B cell (primary cell): Measurements from ENCODE around the gene ULK4. TPM values are rescaled to one million over a fixed set of nuclear protein-coding genes. Genes with fewer than 3 reads are reported as not detected.

Source experiments
- ATAC-seq: fragments of 200-7000 bp; cut with Tn5 transposase; one replicate; pipeline ENCODE4 v1.10.0; 2021; ENCODE audit warnings: low read depth, mild to moderate bottlenecking, moderate number of reproducible peaks, moderate library complexity
- CTCF ChIA-PET: fragments of 350-600 bp; sonication (Branson Sonifier 250); formaldehyde crosslinking; loops from one replicate; lab custom pipeline; 2021; ENCODE audit warnings: antibody characterized with exemption, inconsistent platforms; lab: Charles Lee
- POLR2A ChIA-PET: fragments of 350-600 bp; sonication (Branson Sonifier 250); formaldehyde crosslinking; loops from one replicate; lab custom pipeline; 2021; ENCODE audit warnings: antibody characterized with exemption; lab: Charles Lee
- DNase-seq: peaks from one replicate; pipeline ENCODE4 v3.0.0; 2013
- H2AFZ ChIP-seq: 2 replicates; pipeline ENCODE4 v1.6.1; 2012; ENCODE audit warnings: mild to moderate bottlenecking, low read depth, low read length; ENCODE audit not compliant: insufficient read depth, poor library complexity, severe bottlenecking
- H3K27ac ChIP-seq, 2 donors: 1 replicate in 1 of 2; 2 replicates in 1 of 2; pipeline ENCODE4 v1.5.1; 2012 to 2013; ENCODE audit warnings: low read length in 2 of 2, mild to moderate bottlenecking in 2 of 2, moderate library complexity in 1 of 2
- H3K27me3 ChIP-seq, 4 experiments: fragments of 200-600 bp in 1 of 4; sonication (generic) in 1 of 4; replicated peaks in 1 of 4; 1 replicate in 2 of 4; 2 replicates in 2 of 4; pipeline versions ENCODE4 v1.6.1 to v1.7.0; 2013 to 2016; ENCODE audit warnings: low read length in 3 of 4, mild to moderate bottlenecking in 2 of 4, mixed read lengths in 1 of 4, moderate library complexity in 1 of 4; ENCODE audit not compliant: insufficient read depth in 4 of 4, control insufficient read depth in 3 of 4; ENCODE audit errors: control extremely low read depth in 1 of 4
- H3K36me3 ChIP-seq, 2 experiments: replicated peaks in 1 of 2; 1 replicate in 1 of 2; 2 replicates in 1 of 2; pipeline versions ENCODE4 v1.6.1 to v1.7.1; 2013; ENCODE audit warnings: low read length in 1 of 2; ENCODE audit not compliant: insufficient read depth in 2 of 2, control insufficient read depth in 1 of 2; ENCODE audit errors: control extremely low read depth in 1 of 2, extremely low read depth in 1 of 2
- H3K4me1 ChIP-seq, 2 donors: fragments of 200-600 bp in 1 of 2; sonication (generic) in 1 of 2; 1 replicate in 1 of 2; 2 replicates in 1 of 2; pipeline versions ENCODE4 v1.5.1 to v1.6.1; 2013 to 2017; ENCODE audit warnings: low read length in 2 of 2; ENCODE audit not compliant: control insufficient read depth in 2 of 2, insufficient read depth in 2 of 2
- H3K4me2 ChIP-seq: replicated peaks from 2 replicates; pipeline ENCODE3; 2012; ENCODE audit warnings: mild to moderate bottlenecking, low read depth, low read length; ENCODE audit not compliant: poor library complexity, severe bottlenecking
- H3K4me3 ChIP-seq, 5 experiments: fragments of 200-600 bp in 1 of 5; sonication (generic) in 1 of 5; 1 replicate in 3 of 5; 2 replicates in 2 of 5; pipeline versions ENCODE4 v1.5.1 to v1.7.0; 2011 to 2016; ENCODE audit warnings: low read length in 4 of 5, mild to moderate bottlenecking in 4 of 5, low read depth in 2 of 5, control low read depth in 1 of 5, moderate library complexity in 1 of 5; ENCODE audit not compliant: insufficient read depth in 1 of 5; ENCODE audit errors: control extremely low read depth in 1 of 5, extremely low read depth in 1 of 5
- H3K79me2 ChIP-seq: fragments of 200-600 bp; sonication (generic); one replicate; pipeline ENCODE4 v1.6.0; 2016; ENCODE audit warnings: low read length; ENCODE audit not compliant: control insufficient read depth, insufficient read depth
- H3K9ac ChIP-seq: fragments of 200-600 bp; sonication (generic); 2 replicates; pipeline ENCODE4 v1.6.1; 2017; ENCODE audit warnings: mild to moderate bottlenecking, low read length, moderate library complexity
- H3K9me3 ChIP-seq, 3 donors: one replicate each; pipeline versions ENCODE4 v1.6.1 to v1.7.1; 2013; ENCODE audit warnings: low read length in 2 of 3; ENCODE audit not compliant: control insufficient read depth in 2 of 3, insufficient read depth in 1 of 3; ENCODE audit errors: control extremely low read depth in 1 of 3
- H4K20me1 ChIP-seq: 2 replicates; pipeline ENCODE4 v1.6.0; 2012; ENCODE audit warnings: mild to moderate bottlenecking, low read length; ENCODE audit not compliant: insufficient read depth, control insufficient read depth, poor library complexity, severe bottlenecking
- H3K27ac Mint-ChIP-seq: one replicate; pipeline ENCODE4 v1.8.0; 2021; ENCODE audit warnings: mixed read lengths
- H3K27me3 Mint-ChIP-seq: one replicate; pipeline ENCODE4 v1.8.0; 2021; ENCODE audit warnings: mixed read lengths
- H3K4me1 Mint-ChIP-seq: one replicate; pipeline ENCODE4 v1.8.0; 2021; ENCODE audit warnings: mixed read lengths
- H3K4me3 Mint-ChIP-seq: one replicate; pipeline ENCODE4 v1.8.0; 2021; ENCODE audit warnings: mixed read lengths
- H3K9me3 Mint-ChIP-seq: one replicate; pipeline ENCODE4 v1.8.0; 2022; ENCODE audit warnings: mixed read lengths; ENCODE audit not compliant: insufficient read depth
- CTCF ChIP-seq: fragments of 200-600 bp; IDR thresholded peaks from one replicate; pipeline ENCODE4 v1.8.0; 2022; ENCODE audit warnings: antibody characterized with exemption, mild to moderate bottlenecking
- EZH2 ChIP-seq: IDR thresholded peaks from 2 replicates; pipeline ENCODE4 v1.6.1; 2012; ENCODE audit warnings: borderline replicate concordance, low read depth, mild to moderate bottlenecking, moderate library complexity, low read length; ENCODE audit not compliant: insufficient read depth, poor library complexity, severe bottlenecking
- WGBS: methylation state at CpG from one replicate; pipeline ENCODE4 v1.1.5; 2013; ENCODE audit warnings: missing lambda C conversion rate; ENCODE audit not compliant: insufficient coverage; 5-methylcytosine and 5-hydroxymethylcytosine counted together
- intact Hi-C: fragments of 100-400 bp; cut with micrococcal nuclease; formaldehyde crosslinking; loops from one replicate; pipeline ENCODE4 v1.10.0; 2022
- polyA minus RNA-seq: library from RNA; depleted of rRNA, polyadenylated mRNA; stranded (reverse); fragments of >200 nt; gene quantifications from 2 replicates; pipeline ENCODE4 v1.2.3, GENCODE V29; 2012
- polyA plus RNA-seq: library from polyadenylated mRNA; depleted of rRNA; stranded (reverse); fragments of >200 nt; gene quantifications from 2 replicates; pipeline ENCODE4 v1.2.3, GENCODE V29; 2012
- total RNA-seq, 2 donors: library from RNA; stranded (reverse); fragments of 120-200 nt in 1 of 2; gene quantifications; 1 replicate in 1 of 2; 2 replicates in 1 of 2; pipeline versions ENCODE4 v1.2.3 to v1.2.4, GENCODE V29; 2013 to 2022

ULK4 gene
- 27.2 and 33.7 TPM in 2 replicates for total RNA-seq
- total RNA-seq (2013), result 17.5 TPM
- 5.2 and 12.2 TPM in 2 replicates for polyA plus RNA-seq
- 7.7 and 17.8 TPM in 2 replicates for polyA minus RNA-seq

DNA sequence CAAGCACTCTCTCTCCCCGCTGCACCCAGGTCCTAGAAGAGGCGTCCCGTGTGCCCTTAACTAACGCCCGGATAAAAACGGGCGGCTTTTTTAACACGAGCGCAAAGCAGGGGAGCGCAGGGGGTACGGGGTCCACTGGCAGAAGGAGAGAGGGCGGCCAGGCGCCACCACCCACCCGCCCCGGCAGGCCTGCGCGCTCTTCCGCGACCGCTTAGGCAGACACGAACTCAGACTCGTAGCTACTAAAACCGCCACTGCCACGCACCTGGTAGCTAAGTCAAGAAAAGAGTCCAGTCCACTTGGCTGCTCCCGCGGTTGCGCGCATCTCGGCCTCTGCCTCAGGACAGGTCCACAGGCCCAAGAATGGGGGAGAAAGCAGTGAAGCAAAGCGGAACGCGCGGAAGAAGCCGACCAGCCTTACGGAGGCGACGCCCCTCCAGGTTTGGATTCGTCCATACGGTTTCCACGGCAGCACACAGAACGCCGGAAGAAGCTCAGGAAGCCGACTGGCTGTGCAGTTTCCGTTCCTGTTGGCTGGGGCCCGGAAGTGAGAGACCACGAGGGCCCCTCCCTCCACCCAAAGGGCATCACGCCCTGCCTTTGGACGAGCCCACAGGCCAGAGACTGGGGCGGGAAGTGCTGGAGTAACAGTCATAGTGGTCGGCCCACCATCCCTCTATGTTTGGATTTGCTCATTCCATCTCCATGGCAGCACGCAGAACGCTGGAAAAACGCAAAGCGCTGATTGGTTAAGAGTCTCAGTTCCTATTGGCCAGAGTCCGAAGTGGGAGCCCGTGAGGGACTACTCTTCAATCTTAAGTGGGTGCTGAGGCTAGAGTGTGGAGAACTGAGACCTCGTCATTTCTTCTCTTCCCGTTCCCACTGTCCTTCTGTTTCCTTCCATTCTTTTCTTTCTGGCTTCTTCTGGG, at the start of gene ULK4:
TSS of gene ULK4 (minus strand) at position 353 of the 929 bp plus-strand sequence. CDS start 7,344 bp downstream, outside the sequence.
- H3K4me2 ChIP-seq, result peak within 1 kb of the TSS; percentile 74
- H3K27ac Mint-ChIP-seq, result peak within 1 kb of the TSS; percentile 99
- no peaks in the 10 kb centered on the region for H3K9me3 Mint-ChIP-seq
- peak within 1 kb of the TSS; percentile 90 to 99 for H3K27ac ChIP-seq
- peak within 1 kb of the TSS; percentile 88 for H3K9ac ChIP-seq
- peaks cover 19% of the 10 kb centered on the region for H3K4me1 Mint-ChIP-seq
- H4K20me1 ChIP-seq, result no peaks in the 10 kb centered on the region
- intact Hi-C loops, result loop anchor here (1.0 to 5.0 kb wide), 9 partner anchors 50 to 1653 kb away; partner anchors contain the start of genes EIF1B, VIPR1 and ZNF621
- DNase-seq (peak; percentile 99), ATAC-seq (peak; percentile 87)
- ChIA-PET CTCF (interaction anchor here (0.6 to 2.1 kb wide), 11 partner anchors 47 to 233 kb away, joined by 3 to 31 read pairs (median 4); partner anchors contain the start of gene TRAK1), POLR2A (interaction anchor here (0.6 to 1.3 kb wide), 14 partner anchors 11 to 896 kb away, joined by 3 to 15 read pairs (median 4); partner anchors contain the start of gene SS18L2)
- peaks cover 10% of the 10 kb centered on the region for H3K79me2 ChIP-seq
- peak within 1 kb of the TSS; percentile 79 for H2AFZ ChIP-seq
- H3K9me3 ChIP-seq, result no peaks in the 10 kb centered on the region
- no peaks in the 10 kb centered on the region for H3K36me3 ChIP-seq
- TF ChIP-seq CTCF (no peak), EZH2 (no peak)
- peak within 1 kb of the TSS; percentile 98 for H3K4me3 Mint-ChIP-seq
- H3K4me1 ChIP-seq, result peaks cover 10 to 16% of the 10 kb centered on the region in 2 donors
- peak within 1 kb of the TSS; percentile 75 to 92 (median 88) for H3K4me3 ChIP-seq
- WGBS, result under 1% methylated on average over 49 of the region's 58 CpGs
- no peaks in the 10 kb centered on the region for H3K27me3 Mint-ChIP-seq
- H3K27me3 ChIP-seq, result no peaks in the 10 kb centered on the region
